NCI-H146 treated with DMSO at 0.1 percent for 48 hours (cell line): ENCODE measurements around the gene SRRM5.
A peak's percentile ranks its signal among the peaks of the same experiment; 100 is the strongest.
"Not testable (repeated sequence)": the region's sequence is repeated elsewhere in the genome, so short reads cannot be mapped to it uniquely, and the experiment has no call there.

Source experiments
- DNase-seq: peaks from one replicate; lab custom pipeline; 2025; ENCODE audit not compliant: unreplicated experiment; lab: John Stamatoyannopoulos, UW

Gene SRRM5

DNA sequence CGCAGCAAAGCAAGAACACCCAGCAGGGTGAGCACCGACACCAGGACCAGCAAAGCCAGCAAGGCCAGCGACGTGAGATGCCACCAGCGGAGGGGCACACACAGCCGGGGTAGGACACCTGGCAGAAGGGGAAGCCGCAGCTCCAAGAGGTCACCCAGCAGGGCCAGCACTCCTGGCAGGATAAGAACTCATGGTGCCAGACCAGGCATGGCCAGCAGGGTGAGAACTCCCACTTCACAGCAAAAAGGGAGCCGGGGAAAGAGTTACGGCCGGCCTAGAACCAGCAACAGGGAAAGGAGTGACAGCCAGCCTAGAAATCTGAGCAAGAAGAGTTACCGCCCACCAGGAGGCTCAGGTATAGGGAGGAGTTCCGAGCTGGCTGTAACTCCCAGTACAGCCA is 486 bp downstream of the SRRM5 start:
- DNase-seq, result no peak

DNA sequence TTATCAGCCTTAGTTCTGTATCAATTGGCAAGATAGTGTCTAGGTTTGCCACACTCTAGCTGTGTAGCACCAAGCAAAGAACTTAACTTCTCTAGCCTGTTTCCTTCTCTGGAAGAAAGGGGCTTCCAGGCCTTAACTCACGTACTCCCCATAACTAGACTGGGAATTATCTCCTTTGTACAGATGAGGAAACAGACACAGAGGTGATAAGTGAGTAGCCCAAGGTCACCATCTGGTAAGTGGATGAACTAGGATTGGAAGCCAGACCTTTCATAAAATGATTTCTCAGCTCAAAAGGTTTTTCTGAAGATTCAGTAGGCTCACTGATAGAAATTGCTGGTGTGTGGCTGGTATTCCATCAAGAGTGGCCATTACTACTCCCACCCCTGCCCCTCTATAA is 4.4 kb downstream of the SRRM5 start:
- no peak for DNase-seq

DNA sequence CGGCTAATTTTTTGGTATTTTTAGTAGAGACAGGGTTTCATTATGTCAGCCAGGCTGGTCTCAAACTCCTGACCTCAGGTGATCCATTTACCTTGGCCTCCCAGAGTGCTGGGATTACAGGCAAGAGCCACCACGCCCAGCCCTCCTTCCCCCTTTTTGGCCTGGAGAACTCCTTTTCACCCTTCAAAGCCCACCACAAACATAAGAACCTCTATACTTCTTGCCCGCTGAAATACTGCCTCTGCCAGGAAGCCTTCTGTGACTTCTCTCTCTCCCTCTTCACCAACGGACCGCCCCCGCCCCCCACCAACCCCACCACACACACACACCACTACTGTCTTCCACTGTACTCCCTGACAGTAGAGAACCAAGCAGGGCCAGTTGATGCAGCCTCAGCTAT is 5.1 kb downstream of the SRRM5 start:
- DNase-seq, result no peak

DNA sequence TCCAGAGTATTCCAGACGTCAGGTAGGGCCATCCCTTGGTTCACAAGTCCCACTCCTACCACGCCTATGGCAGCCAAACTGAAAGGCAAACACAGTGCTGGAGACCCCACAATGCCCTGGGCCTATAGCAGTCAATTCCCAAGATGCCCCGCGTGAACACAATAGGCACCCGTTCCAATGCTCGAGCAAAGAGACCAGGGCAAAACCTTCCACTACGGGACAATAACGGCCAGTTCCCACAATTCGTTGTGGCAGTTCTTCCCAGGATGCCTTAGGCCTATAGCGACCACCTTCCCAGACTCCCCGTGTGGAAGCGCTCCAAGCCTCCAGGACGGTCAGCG is 7.0 kb downstream of the SRRM5 start:
- DNase-seq, result peak; percentile 90

DNA sequence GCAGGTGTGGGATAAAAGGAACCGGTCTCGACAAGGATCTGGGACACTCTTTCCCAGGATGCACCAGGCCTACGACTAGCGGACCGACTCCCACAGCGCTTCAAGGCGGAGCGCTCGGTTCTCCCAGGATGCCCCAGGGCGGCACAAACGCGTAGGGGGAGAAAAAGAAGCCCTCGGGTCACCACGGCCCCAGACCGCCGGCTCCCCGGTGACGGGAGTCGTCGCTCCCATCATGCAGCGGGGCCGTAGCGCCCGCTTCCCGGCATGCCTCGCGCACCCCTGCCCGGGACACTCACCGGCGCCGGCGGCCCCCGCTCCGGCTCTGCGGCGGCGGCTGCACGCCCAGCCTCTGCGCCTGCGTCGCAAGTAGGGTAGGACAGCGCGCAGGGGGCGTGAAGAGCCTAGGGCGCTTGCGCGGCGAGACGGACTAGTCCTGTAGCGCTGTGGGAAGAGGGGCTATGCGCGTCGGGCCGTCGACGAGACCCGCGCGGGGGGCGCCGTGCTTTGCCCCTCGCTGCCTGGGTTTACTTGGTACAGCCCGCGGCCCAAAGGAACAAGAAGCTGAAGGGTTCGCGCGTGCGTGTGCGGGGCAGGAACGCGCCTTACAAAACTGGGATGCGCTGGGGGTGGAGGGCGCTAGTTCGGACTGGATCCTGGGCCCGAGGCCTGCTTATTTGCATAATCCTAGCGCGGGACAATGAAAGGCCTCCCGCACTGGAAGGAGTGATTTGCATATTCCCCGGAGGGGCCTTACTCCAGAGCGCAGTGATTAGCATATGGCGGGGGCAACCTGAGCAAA is 7.6 kb downstream of the SRRM5 start, which contains the start of gene ZNF428:
Gene ZNF428, minus strand, starts transcription at position 368 of the 799 bp plus-strand sequence. CDS start 5,325 bp downstream, outside the sequence.
- DNase-seq, result peak; percentile 92

DNA sequence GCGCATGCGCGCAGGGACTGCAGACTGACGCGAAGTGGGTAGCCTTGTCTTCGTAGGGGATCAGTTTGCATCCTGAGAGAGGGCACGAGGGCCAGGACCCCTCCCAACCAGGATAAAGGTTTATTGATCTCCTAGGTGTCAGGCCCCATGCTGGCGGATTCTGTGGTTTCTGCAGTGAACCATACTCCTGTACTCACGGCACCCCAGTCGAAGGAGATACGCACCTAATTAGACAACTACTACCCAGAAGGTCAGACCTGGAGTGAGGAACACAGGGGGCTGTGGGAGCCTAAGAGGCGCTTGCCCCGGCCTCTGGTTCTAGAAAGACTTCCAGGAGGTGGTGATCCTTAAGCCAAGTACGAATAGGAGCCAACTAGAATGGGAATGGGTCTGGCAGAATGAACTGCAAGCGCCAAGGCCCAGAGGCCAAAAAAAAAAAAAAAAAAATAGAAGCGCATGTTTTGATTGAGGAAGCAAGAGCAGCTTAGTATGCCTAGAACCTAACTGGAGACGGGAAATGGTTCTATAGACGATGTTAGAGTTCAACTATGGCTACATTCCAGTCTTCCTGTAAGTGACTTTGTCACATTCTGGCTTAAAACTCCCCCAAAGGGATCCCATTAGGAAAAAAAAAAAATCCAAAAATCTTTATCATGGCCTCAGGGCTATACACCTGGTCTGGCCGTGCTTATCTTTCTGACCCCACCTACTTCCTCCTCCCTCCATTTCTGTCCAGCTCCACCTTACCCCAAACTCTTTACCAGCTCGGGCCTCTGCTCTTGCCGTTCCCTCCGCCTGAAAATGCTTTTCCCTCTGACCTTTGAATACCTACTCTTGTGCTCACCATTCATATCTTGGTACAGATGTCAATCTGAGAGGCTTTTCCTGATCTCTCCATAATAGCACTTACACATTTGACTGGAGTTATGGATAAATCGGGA is 8.4 kb downstream of the SRRM5 start:
- no peak for DNase-seq

DNA sequence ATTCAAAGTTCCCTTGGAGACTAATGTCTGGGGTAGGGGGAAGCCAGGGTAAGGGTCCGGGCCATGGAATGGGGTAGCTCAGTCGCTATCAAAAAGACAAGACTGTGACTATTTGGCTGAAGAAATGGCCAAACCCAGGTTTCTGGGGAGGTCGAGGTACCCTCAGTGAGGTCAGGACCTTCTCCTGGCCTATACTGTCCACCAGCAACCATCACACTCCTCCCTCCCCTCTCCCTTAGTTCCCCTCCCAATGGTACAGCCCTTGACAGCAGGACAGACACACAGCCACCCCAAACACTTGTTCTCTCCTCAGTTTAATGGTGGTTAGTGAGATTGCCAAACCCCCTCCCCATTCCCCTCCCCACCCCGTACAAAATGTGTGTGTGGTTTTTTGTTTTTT is 10.2 kb downstream of the SRRM5 start:
- no peak for DNase-seq

DNA sequence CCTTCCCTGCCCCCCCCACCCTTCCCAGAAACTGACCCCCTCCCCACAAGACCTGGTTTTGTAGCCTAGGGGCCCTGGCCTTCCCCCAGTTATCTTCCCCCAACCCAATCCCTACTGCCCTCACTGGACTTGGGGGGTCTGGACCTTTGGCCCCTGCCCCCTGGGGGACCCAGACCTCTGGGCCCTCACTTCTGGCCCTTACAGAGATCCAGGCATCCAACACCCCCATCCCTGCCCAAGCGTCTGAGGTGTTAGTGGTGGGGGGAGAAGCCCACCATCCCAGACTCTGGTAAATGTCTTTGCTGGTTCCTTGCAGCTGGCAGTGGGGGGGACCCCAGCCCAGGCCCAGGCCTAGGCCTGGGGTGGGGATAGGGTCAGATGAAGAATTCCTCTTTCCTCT is 11.1 kb downstream of the SRRM5 start:
- DNase-seq, result no peak

DNA sequence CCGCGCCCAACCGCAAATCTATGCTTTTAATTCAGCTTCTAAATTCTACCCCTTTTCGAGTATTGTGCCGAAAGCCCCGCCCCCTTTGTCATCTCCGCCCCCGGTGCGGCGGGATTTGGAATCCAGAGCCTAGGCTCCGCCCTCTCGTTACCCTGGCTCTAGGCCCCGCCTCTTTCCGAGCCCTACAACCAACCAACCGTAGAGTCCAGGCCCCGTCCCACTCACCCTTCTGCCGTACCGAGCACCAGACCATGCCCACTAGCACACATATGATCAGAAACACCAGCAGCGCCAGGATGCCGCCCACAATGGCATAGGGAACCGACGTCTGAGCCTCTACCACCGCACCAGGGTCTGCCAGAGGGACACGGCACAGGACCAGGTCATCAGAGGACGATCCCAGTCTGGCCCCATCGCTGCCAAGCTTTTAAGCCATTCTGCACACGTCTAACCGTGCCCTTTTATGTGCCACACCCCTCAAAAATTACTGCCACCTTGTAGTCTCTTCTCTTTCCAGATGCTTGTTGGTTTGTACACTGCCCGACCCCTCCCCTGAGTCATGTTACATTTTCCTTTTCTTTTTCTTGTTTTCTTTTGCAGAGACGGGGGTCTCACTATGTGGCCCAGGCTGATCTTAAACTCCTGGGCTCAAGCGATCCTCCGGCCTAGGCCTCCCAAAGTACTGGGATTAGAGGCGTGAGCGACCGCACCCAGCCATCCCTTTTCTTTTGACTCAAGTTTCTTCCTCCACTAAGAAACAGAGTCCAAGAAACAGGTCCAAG is 12.2 kb downstream of the SRRM5 start:
- DNase-seq, result no peak

DNA sequence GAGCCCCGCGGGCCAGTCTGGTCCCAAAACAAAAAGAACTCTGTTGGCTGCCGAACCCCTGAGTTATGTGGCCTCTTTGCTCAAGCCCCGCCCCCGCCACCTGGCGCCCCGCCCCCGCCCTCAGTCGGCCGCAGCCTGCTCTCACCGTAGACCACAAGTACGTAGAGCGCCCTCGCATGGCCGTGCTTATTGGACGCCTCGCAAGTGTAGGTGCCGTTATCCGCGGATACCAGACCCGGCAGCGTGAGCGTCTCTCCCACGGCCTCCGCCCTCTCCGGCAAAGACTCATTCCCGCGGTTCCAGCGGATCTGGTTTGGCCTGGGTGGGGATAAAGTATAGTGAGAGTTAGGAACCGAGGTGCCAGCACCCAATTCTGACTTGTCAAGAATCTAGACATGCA is 13.0 kb downstream of the SRRM5 start:
- DNase-seq, result no peak

DNA sequence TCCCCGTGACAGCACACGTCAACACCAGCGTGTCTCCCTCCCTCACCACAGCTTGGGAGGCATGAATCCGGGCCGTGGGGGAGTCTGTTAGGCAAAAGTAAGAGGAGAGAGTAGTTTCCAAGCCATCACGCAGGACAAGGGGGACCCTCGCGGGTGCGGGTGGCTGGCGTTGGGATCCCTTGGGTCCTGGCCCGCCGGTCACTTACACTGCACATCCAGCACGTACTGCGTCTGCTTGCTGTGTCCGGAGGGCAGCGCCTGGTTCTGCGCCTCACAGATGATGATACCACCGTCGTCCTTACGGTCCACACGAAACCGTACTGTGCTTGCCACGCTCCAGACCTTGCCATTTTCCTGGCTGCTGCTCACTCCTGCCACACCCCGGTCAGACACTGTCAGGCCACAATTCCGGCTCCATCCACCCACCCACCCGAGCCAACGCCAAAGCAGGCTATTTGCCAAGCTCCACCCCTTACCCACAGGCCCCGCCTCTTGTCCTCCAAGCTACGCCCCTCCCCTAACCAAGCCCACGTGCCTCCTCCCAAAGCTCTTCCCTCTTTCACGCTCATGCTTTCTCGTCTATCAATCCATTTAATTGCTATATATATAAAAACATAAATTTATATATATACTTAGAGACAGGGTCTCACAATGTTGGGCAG is 14.2 kb downstream of the SRRM5 start:
- no peak for DNase-seq

DNA sequence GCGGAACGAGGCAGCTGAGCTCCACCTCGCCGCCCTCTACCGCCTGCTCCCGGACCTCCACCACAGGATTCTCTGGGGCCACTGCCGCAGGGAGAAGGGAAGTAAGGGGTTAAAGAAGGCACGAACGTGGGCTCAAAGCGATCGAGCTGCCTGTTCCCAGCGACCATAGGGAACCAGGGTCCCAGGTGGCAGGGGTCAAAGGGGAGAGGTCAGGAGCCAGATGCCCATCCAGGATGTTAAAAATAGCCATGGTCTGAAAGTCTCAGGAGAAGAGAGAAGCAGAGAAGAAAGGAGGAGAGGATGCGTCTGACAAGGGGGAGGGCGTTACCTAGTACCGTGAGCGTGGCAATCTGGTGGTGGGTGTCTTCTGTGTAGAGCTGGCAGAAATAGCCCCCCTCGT is 14.9 kb downstream of the SRRM5 start:
- no peak for DNase-seq

DNA sequence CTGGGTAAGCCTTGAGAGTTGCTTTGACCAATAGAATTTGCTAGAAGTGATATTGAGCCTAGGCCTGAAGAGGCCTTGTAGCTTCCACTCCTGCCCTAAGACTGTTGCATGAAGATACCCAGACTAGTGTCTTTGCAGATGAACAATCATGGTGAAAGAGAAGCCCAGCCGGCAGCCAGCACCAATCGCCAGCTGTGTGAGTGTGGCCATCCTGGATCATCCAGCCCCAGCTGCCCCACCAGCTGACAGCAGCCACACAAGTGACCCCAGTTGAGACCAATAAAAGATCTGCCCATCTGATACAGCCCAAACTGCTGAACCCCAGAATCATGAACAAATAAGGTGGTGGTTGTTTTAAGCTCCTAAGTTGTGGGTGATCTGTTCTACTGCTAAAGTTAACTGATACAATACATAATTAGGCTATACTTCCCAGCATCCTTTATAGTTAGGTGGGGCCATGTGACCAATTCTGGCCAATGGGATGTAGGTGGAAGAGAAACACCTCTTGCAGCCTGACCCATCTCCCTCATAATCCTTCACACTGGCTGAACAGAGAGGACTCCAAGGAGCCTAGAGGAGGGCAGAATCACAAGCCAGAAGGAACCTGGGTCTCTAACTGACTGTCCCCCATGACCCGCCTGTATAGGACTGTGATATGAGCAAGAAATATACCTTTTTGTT is 16.9 kb downstream of the SRRM5 start:
- no peak for DNase-seq

DNA sequence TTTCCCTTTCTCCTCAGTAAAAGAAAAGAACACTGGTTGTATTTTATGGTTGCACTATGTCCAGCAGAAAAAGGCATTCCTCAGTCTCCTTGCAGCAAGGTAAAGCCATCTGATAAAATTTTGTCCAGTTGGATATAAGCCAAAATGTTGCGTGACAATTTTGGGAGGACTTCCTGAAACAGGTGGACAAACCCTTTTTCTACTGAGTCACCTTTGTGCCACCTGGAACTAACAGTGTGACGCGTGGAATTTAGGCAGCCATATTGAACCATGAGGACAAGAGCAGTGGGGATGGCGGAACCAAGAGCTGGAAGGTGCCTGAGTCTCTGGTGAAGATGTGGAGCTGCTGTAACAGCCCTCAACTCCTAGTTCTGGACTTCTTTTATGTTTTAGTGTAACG is 19.6 kb downstream of the SRRM5 start:
- DNase-seq, result no peak

DNA sequence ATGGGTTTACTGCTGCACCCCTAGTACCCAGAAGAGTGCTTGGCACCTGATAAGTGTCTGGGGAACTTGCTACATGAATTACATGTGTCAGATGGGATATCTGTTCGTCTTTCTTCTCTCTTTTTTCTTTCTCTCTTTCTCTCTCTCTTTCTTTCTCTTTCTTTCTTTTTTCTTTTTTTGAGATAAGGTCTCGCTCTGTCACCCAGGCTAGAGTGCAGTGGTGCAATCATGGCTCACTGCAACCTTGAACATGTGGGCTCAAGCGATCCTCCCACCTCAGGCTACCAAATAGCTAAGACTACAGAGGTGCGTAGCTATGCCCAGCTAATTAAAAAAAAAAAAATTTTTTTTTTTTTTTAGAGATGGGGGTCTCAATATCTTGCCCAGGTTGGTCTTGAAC is 21.6 kb downstream of the SRRM5 start:
- DNase-seq, result no peak

DNA sequence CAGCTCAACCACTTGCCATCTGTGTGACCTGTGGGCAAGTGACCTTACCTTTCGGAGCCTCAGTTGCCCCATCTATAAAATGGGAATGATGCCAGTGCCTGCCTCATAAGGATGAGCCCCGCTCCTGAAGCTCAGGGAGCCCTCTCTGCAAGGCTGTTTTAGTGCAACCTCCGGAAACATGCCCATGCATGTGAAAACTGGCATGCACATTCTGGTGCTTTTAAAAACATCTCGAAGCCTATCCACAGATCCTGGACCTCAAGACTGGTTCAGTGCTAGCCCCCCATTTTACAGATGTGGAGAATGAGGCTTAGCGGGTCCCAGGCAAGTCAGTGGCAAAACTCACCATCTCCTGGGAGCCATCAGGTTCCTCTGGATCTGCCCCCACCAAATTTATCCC is 22.2 kb downstream of the SRRM5 start:
- no peak for DNase-seq

DNA sequence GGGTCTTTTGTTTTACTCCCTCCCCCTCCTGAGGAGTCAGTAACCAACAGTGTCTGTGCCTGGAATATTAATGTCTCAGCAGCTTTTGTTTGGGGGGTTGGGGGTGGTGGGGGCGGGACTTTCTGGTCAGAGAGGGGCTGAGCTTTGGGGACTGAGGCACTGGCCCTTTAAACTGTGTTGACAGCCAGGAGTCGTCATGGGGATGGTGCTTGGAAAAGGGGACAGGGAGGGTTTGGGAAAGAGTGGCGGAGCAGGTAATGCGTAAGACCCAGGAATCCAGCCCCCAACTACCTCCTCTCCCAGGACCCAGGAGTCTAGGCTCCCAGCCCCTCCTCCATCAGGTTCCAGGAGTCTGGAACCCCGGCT is 22.6 kb downstream of the SRRM5 start:
- no peak for DNase-seq

DNA sequence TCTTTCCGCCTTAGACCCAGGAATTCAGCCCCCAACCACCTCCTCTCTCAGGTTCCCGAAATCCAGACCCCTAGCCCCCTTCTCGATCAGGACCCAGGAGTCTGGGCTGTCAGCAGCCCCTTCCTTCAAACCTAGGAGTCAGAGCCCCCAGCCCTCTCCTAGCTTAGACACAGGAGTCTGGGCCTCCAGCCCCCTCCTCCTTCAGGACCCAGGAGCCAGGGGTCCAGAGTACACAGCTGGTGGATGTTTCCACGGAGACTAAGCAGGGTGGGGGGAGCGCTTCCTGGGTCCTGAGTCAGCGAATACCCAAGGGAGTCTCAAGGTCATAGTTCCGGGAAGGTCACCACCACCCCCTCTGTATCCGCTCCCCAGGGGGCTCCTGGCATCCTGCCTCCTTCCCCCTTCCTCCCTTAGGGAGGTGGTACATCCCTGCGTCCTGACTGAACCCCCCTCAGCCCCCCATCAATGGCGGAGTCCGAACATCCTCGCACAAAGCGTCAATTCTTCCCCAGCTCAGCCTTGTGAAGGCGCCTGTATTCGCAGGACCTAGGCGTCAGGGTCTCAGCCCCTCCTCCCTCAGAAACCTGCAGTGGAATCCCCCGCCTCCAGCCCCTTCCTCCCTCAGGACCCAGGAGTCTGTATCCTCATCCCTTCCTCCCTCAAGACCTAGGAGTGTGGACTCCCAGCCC is 23.1 kb downstream of the SRRM5 start:
- DNase-seq, result no peak

DNA sequence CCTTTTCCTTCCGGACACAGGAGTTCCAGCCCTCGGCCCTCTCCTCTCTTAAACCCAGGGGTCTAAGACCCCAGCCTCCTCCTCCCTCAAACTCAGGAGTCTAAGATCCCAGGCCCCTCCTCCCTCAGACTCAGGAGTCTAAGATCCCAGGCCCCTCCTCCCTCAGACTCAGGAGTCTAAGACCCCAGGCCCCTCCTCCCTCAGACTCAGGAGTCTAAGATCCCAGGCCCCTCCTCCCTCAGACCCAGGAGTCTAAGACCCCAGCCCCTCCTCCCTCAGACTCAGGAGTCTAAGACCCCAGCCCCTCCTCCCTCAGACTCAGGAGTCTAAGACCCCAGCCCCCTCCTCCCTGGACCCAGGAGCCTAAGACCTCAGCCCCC is 23.7 kb downstream of the SRRM5 start:
- not testable (repeated sequence) for DNase-seq

DNA sequence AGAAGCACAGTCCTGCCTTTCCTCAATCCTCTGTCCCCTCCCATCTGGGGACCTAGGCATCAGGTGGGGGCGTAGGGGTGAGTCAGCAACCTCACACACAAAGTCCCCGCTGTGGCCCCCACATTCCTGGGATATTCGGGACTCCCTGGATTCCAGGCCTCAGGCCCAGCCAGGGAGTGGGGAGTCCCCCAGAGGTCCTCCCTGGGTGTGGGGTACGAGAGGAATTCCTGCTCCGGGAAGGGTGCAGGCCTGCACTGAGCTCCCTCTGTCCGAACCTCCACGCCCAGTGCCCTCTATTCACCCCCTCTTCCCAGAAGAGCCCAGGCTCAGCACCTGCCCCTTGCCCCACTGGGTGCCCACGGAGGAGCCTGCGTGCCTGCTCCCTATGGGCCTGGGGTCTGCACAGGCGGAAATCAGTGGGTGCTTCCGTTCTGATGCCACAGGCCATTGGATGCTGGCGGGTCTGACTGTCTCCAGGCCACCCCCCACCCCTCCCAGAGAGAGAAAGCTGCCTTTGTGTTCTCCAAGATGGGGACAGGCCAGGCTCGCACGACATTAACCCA is 24.3 kb downstream of the SRRM5 start:
- no peak for DNase-seq
